Activated CD4-positive, CD25-positive, alpha-beta regulatory T cell (primary cell): ENCODE data around the gene TMEM132D.

Experiments
- DNase-seq, 4 experiments: peaks; one replicate each; lab custom pipeline; 2025; lab: John Stamatoyannopoulos, UW

Gene TMEM132D

GRCh38 chr12:129184127-129184928 lies 719.5 kb downstream of the TMEM132D start:
- no peak for DNase-seq

- no peak for DNase-seq
These were observed 723.8 kb downstream of the TMEM132D start for GRCh38 chr12:129179941-129180553.

- DNase-seq: no peak
These were observed 733.9 kb downstream of the TMEM132D start for GRCh38 chr12:129169928-129170327.

GRCh38 chr12:129163861-129164260 lies 740.0 kb downstream of the TMEM132D start:
- no peak for DNase-seq

- no peak for DNase-seq
These were observed 740.4 kb downstream of the TMEM132D start for GRCh38 chr12:129163461-129163860.

- DNase-seq: no peak
These were observed 741.0 kb downstream of the TMEM132D start for GRCh38 chr12:129162805-129163204.

- DNase-seq: no peak
These were observed 742.3 kb downstream of the TMEM132D start for GRCh38 chr12:129161511-129161910.

GRCh38 chr12:129160282-129160681 lies 743.5 kb downstream of the TMEM132D start:
- DNase-seq: no peak

GRCh38 chr12:129152351-129153104 lies 751.3 kb downstream of the TMEM132D start:
- no peak for DNase-seq

- no peak for DNase-seq
These were observed 753.1 kb downstream of the TMEM132D start for GRCh38 chr12:129150721-129151120.

- DNase-seq: no peak
These were observed 758.4 kb downstream of the TMEM132D start for GRCh38 chr12:129145381-129145780.

- no peak for DNase-seq
These were observed 765.0 kb downstream of the TMEM132D start for GRCh38 chr12:129138776-129139175.

GRCh38 chr12:129136694-129137325 lies 767.0 kb downstream of the TMEM132D start:
- no peak for DNase-seq

GRCh38 chr12:129127771-129128170 lies 776.1 kb downstream of the TMEM132D start:
- DNase-seq: no peak

GRCh38 chr12:129127211-129127610 lies 776.6 kb downstream of the TMEM132D start:
- DNase-seq: no peak

- DNase-seq: no peak
These were observed 784.3 kb downstream of the TMEM132D start for GRCh38 chr12:129119537-129119936.

GRCh38 chr12:129115558-129115957 lies 788.3 kb downstream of the TMEM132D start:
- no peak for DNase-seq

- DNase-seq: no peak
These were observed 793.2 kb downstream of the TMEM132D start for GRCh38 chr12:129110575-129110974.

- no peak for DNase-seq
These were observed 794.4 kb downstream of the TMEM132D start for GRCh38 chr12:129109174-129110001.

- DNase-seq: no peak
These were observed 797.1 kb downstream of the TMEM132D start for GRCh38 chr12:129106772-129107171.

- DNase-seq: no peak
These were observed 800.6 kb downstream of the TMEM132D start for GRCh38 chr12:129103231-129103630.
